Measurements from ENCODE around the gene RNLS.

Gene RNLS

GRCh38 chr10:88409236-88409635 lies 173.9 kb downstream of the RNLS start:
- peak overlapping the region; percentile 50 for H3K27ac ChIP-seq (ENCODE audit: low read length)
- no peaks in the 10 kb centered on the region for H3K79me2 ChIP-seq (ENCODE audit: low read length)
- H4K20me1 ChIP-seq (ENCODE audit: insufficient read depth, low read length): no peaks in the 10 kb centered on the region
- H3K9me3 ChIP-seq (ENCODE audit: insufficient read depth, low read length): no peaks in the 10 kb centered on the region
- H3K4me1 ChIP-seq (ENCODE audit: low read length): peaks cover 46% of the 10 kb centered on the region
- H3K4me3 ChIP-seq (ENCODE audit: low read length): peak overlapping the region; percentile 19
- TF ChIP-seq CTCF (IDR thresholded peaks at IDR 0.05; ENCODE audit: low read depth, low read length) (no peak), EZH2phosphoT487 (IDR thresholded peaks at IDR 0.05; ENCODE audit: low read depth) (no peak)
- H3K4me2 ChIP-seq (ENCODE audit: low read length): peak overlapping the region; percentile 59
- no peak overlapping the region for H3K9ac ChIP-seq (ENCODE audit: low read length)
- H3K27me3 ChIP-seq (ENCODE audit: low read depth, low read length): no peaks in the 10 kb centered on the region
- H2AFZ ChIP-seq (ENCODE audit: low read depth, low read length): no peak overlapping the region
- no peaks in the 10 kb centered on the region for H3K36me3 ChIP-seq (replicated peaks; ENCODE audit: low read depth, low read length)

- Histone ChIP-seq H3K4me2 (ENCODE audit: low read length) (peak overlapping the region; percentile 1; the same call in 1 of the 2 replicates), H3K36me3 (replicated peaks; ENCODE audit: low read depth, low read length) (no peaks in the 10 kb centered on the region), H3K27me3 (ENCODE audit: low read depth, low read length) (no peaks in the 10 kb centered on the region), H3K9me3 (ENCODE audit: insufficient read depth, low read length) (no peaks in the 10 kb centered on the region), H2AFZ (ENCODE audit: low read depth, low read length) (no peak overlapping the region), H3K4me1 (ENCODE audit: low read length) (peaks cover 40% of the 10 kb centered on the region), H3K79me2 (ENCODE audit: low read length) (no peaks in the 10 kb centered on the region), H4K20me1 (ENCODE audit: insufficient read depth, low read length) (no peaks in the 10 kb centered on the region), H3K27ac (ENCODE audit: low read length) (no peak overlapping the region), H3K9ac (ENCODE audit: low read length) (no peak overlapping the region), H3K4me3 (ENCODE audit: low read length) (no peak overlapping the region)
- TF ChIP-seq CTCF (IDR thresholded peaks at IDR 0.05; ENCODE audit: low read depth, low read length) (no peak), EZH2phosphoT487 (IDR thresholded peaks at IDR 0.05; ENCODE audit: low read depth) (no peak)
Measured at GRCh38 chr10:88408096-88408495, 175.0 kb downstream of the RNLS start.

GRCh38 chr10:88404133-88404532 lies 179.0 kb downstream of the RNLS start:
- no peak overlapping the region for H3K4me3 ChIP-seq (ENCODE audit: low read length)
- TF ChIP-seq CTCF (IDR thresholded peaks at IDR 0.05; ENCODE audit: low read depth, low read length): no peak
- TF ChIP-seq EZH2phosphoT487 (IDR thresholded peaks at IDR 0.05; ENCODE audit: low read depth): no peak
- no peaks in the 10 kb centered on the region for H3K27me3 ChIP-seq (ENCODE audit: low read depth, low read length)
- H3K27ac ChIP-seq (ENCODE audit: low read length): no peak overlapping the region
- no peak overlapping the region for H2AFZ ChIP-seq (ENCODE audit: low read depth, low read length)
- H3K4me2 ChIP-seq (ENCODE audit: low read length): no peak overlapping the region
- peaks cover 4% of the 10 kb centered on the region for H3K36me3 ChIP-seq (replicated peaks; ENCODE audit: low read depth, low read length)
- H3K9me3 ChIP-seq (ENCODE audit: insufficient read depth, low read length): 0 out of 2 replicates have a peak, but pooled peaks cover 3% of the 10 kb centered on the region
- no peak overlapping the region for H3K9ac ChIP-seq (ENCODE audit: low read length)
- peaks cover 17% of the 10 kb centered on the region for H3K4me1 ChIP-seq (ENCODE audit: low read length)
- H3K79me2 ChIP-seq (ENCODE audit: low read length): no peaks in the 10 kb centered on the region
- no peaks in the 10 kb centered on the region for H4K20me1 ChIP-seq (ENCODE audit: insufficient read depth, low read length)

DNA sequence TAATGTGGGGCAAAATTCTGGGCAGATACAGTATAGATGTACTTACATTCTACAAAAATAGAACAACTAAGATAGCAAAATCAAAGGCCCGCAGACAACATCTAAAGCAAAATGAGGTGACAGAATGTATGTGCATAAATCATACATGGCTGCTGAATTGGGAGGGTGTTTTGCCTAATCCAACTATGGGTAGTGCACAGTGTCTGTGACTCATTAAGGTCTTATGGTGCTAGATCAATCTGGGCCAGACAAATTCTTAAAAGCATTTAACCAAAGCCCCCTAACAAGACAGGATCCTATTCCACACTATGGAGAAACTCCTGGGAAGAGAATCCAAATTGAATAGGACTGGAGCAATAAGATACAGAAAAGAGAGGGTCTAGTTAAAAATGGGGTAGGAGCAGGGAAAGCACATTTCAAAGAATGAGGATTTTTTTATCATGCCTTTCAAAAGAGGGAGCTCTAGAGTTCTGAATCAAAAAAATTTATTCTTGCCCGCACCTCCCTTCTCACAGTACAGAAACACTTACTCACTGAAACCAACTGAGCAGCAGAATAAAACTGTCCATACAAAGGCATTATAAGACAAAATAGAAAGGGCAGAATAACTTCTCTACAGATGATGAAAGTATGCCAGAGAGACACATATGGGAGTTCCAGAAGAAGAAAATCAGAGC lies 181.3 kb downstream of the RNLS start:
- H3K9me3 ChIP-seq (ENCODE audit: insufficient read depth, low read length): 0 out of 2 replicates have a peak, but pooled peaks cover 3% of the 10 kb centered on the region
- H3K79me2 ChIP-seq (ENCODE audit: low read length): no peaks in the 10 kb centered on the region
- TF ChIP-seq CTCF (IDR thresholded peaks at IDR 0.05; ENCODE audit: low read depth, low read length) (peak; percentile 46), EZH2phosphoT487 (IDR thresholded peaks at IDR 0.05; ENCODE audit: low read depth) (no peak)
- no peak overlapping the region for H3K27ac ChIP-seq (ENCODE audit: low read length)
- H3K36me3 ChIP-seq (replicated peaks; ENCODE audit: low read depth, low read length): peaks cover 4% of the 10 kb centered on the region
- no peak overlapping the region for H3K4me3 ChIP-seq (ENCODE audit: low read length)
- H3K9ac ChIP-seq (ENCODE audit: low read length): no peak overlapping the region
- H4K20me1 ChIP-seq (ENCODE audit: insufficient read depth, low read length): no peaks in the 10 kb centered on the region
- no peaks in the 10 kb centered on the region for H3K27me3 ChIP-seq (ENCODE audit: low read depth, low read length)
- H3K4me1 ChIP-seq (ENCODE audit: low read length): peaks cover 2% of the 10 kb centered on the region; the same call in 1 of the 2 replicates
- no peak overlapping the region for H2AFZ ChIP-seq (ENCODE audit: low read depth, low read length)
- H3K4me2 ChIP-seq (ENCODE audit: low read length): no peak overlapping the region
